Neural cell (in vitro differentiated cells): ENCODE data around the gene SCFD1.

Source experiments
- EP300 ChIP-seq: fragments of 450-650 bp; conservative IDR thresholded peaks from 2 replicates; pipeline ENCODE4 v1.6.1; 2014; ENCODE audit warnings: antibody characterized with exemption, mild to moderate bottlenecking, moderate library complexity; ENCODE audit not compliant: poor library complexity, severe bottlenecking
- EZH2 ChIP-seq: fragments of 200-600, 300-800 bp; shearing (Covaris generic), sonication (generic); IDR thresholded peaks from 2 replicates; pipeline ENCODE4 v1.6.1; 2014; ENCODE audit warnings: antibody characterized with exemption, low read length, borderline replicate concordance, mild to moderate bottlenecking; ENCODE audit not compliant: insufficient read depth, poor library complexity, severe bottlenecking
- MXI1 ChIP-seq: fragments of 450-650 bp; conservative IDR thresholded peaks from 2 replicates; pipeline ENCODE4 v1.6.1; 2014; ENCODE audit warnings: antibody characterized with exemption, mild to moderate bottlenecking; ENCODE audit not compliant: poor library complexity, severe bottlenecking
- POLR2AphosphoS5 ChIP-seq: IDR thresholded peaks from 2 replicates; pipeline ENCODE4 v1.6.1; 2012
- RAD21 ChIP-seq: fragments of 450-650 bp; conservative IDR thresholded peaks from 2 replicates; pipeline ENCODE4 v1.6.1; 2014; ENCODE audit warnings: antibody characterized with exemption, mild to moderate bottlenecking, moderate library complexity
- SMC3 ChIP-seq: fragments of 450-650 bp; conservative IDR thresholded peaks from 2 replicates; pipeline ENCODE4 v1.6.1; 2014; ENCODE audit warnings: antibody characterized with exemption, mild to moderate bottlenecking, moderate library complexity; ENCODE audit not compliant: poor library complexity
- TAF1 ChIP-seq: IDR thresholded peaks from 2 replicates; pipeline ENCODE4 v1.6.1; 2012; ENCODE audit warnings: low read depth
- TF ChIP-seq, protein P1 (sequence below): fragments of 450-650 bp; IDR thresholded peaks from 2 replicates; pipeline ENCODE4 v1.5.1; 2014; ENCODE audit warnings: antibody characterized with exemption, mild to moderate bottlenecking, moderate library complexity; ENCODE audit not compliant: poor library complexity, severe bottlenecking
- TF ChIP-seq, protein P2 (sequence below): IDR thresholded peaks from 2 replicates; pipeline ENCODE4 v1.6.1; 2012; ENCODE audit warnings: borderline replicate concordance

DNA sequence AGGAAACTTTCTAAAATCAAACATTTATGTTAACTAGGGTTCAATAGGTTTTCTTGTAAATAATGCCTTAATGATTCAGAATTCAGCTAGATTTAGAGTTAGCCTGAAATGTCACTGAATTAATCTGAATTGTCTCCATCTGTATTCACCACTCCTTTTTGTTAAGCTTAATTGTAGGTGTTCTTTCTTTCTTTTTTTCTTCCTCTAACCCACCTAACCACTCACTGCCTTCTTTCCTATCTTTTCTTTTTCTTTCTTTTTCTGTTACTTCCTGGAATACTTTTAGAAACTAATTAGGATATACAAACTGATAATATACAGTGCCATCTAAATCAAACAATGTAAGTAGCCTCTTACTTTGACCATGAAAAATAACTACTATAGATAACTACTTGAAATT, 33.2 kb upstream of the SCFD1 start:
- TF ChIP-seq, protein P1, sequence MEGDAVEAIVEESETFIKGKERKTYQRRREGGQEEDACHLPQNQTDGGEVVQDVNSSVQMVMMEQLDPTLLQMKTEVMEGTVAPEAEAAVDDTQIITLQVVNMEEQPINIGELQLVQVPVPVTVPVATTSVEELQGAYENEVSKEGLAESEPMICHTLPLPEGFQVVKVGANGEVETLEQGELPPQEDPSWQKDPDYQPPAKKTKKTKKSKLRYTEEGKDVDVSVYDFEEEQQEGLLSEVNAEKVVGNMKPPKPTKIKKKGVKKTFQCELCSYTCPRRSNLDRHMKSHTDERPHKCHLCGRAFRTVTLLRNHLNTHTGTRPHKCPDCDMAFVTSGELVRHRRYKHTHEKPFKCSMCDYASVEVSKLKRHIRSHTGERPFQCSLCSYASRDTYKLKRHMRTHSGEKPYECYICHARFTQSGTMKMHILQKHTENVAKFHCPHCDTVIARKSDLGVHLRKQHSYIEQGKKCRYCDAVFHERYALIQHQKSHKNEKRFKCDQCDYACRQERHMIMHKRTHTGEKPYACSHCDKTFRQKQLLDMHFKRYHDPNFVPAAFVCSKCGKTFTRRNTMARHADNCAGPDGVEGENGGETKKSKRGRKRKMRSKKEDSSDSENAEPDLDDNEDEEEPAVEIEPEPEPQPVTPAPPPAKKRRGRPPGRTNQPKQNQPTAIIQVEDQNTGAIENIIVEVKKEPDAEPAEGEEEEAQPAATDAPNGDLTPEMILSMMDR = no peak
- TF ChIP-seq EZH2 (no peak), EP300 (no peak), SMC3 (no peak), POLR2AphosphoS5 (no peak), TAF1 (no peak), RAD21 (no peak), MXI1 (no peak)
- TF ChIP-seq, protein P2, sequence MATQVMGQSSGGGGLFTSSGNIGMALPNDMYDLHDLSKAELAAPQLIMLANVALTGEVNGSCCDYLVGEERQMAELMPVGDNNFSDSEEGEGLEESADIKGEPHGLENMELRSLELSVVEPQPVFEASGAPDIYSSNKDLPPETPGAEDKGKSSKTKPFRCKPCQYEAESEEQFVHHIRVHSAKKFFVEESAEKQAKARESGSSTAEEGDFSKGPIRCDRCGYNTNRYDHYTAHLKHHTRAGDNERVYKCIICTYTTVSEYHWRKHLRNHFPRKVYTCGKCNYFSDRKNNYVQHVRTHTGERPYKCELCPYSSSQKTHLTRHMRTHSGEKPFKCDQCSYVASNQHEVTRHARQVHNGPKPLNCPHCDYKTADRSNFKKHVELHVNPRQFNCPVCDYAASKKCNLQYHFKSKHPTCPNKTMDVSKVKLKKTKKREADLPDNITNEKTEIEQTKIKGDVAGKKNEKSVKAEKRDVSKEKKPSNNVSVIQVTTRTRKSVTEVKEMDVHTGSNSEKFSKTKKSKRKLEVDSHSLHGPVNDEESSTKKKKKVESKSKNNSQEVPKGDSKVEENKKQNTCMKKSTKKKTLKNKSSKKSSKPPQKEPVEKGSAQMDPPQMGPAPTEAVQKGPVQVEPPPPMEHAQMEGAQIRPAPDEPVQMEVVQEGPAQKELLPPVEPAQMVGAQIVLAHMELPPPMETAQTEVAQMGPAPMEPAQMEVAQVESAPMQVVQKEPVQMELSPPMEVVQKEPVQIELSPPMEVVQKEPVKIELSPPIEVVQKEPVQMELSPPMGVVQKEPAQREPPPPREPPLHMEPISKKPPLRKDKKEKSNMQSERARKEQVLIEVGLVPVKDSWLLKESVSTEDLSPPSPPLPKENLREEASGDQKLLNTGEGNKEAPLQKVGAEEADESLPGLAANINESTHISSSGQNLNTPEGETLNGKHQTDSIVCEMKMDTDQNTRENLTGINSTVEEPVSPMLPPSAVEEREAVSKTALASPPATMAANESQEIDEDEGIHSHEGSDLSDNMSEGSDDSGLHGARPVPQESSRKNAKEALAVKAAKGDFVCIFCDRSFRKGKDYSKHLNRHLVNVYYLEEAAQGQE = no peak
